ENCODE measurements around the gene EPB41L2.
A peak's percentile ranks its signal among the peaks of the same experiment; 100 is the strongest.

Gene EPB41L2

DNA sequence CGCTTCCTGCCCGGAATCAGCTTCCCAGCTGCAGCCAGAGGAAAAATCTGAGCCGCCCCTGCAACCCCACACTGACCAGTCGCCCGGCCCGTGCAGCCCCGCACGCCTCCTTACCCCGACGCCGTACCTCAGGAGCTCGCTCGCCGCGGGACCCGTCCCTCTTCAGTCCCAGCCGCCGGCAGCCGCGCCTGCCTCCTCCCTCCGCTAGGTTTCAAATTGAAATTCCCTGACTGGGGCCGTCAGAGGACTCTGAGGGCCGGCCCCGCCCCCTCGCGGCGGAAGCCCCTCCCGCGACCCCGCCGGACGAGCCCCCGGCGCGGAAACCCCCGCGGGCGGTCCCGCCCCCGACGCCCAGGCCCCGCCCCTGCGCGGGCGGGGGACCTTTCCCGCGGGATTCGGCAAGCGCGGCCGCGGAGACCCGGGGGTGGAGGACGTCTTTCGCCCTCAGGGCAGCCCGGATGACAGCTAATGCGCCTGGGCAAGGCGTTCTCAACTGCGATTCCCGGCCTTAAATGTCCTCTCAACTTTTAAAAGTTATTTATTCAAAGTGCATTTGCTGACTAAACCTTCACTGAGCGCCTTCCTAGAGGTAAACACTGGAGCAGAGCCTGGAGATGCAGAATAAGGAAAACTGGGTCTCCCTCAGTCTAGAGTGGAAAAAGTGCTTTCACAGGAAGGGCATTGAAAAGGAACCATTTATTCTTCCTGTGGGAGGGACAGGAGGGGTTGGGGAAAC is at the start of gene EPB41L2:
Gene EPB41L2, minus strand, starts transcription at position 218 of the 736 bp plus-strand sequence. CDS start 106,760 bp downstream, outside the sequence.
- peak; percentile 95 for DNase-seq (ENCODE audit: low spot score)
- TF ChIP-seq, protein P1, sequence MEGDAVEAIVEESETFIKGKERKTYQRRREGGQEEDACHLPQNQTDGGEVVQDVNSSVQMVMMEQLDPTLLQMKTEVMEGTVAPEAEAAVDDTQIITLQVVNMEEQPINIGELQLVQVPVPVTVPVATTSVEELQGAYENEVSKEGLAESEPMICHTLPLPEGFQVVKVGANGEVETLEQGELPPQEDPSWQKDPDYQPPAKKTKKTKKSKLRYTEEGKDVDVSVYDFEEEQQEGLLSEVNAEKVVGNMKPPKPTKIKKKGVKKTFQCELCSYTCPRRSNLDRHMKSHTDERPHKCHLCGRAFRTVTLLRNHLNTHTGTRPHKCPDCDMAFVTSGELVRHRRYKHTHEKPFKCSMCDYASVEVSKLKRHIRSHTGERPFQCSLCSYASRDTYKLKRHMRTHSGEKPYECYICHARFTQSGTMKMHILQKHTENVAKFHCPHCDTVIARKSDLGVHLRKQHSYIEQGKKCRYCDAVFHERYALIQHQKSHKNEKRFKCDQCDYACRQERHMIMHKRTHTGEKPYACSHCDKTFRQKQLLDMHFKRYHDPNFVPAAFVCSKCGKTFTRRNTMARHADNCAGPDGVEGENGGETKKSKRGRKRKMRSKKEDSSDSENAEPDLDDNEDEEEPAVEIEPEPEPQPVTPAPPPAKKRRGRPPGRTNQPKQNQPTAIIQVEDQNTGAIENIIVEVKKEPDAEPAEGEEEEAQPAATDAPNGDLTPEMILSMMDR (IDR thresholded peaks at IDR 0.05; ENCODE audit: extremely low read depth, missing control alignments): no peak

DNA sequence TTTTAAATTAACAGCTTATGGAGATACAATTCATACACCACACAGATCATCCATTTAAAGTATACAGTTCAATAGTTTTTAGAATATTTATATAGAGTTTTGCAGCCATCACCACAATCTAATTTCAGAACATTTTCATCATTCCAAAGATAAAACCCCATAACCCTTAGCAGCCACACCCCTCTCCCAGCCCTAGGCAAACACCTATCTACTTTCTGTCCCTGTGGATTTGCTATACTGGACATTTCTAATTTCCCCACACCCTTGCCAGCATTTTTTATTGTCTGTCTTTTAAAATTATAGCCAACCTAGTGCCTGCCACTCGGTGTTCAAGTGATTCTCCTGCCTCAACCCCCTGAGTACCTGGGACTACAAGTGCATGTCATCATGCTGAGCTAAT is 49.2 kb upstream of the EPB41L2 start:
- TF ChIP-seq, protein P1 (IDR thresholded peaks at IDR 0.05; ENCODE audit: extremely low read depth, missing control alignments): no peak
- no peak for DNase-seq (ENCODE audit: low spot score)

DNA sequence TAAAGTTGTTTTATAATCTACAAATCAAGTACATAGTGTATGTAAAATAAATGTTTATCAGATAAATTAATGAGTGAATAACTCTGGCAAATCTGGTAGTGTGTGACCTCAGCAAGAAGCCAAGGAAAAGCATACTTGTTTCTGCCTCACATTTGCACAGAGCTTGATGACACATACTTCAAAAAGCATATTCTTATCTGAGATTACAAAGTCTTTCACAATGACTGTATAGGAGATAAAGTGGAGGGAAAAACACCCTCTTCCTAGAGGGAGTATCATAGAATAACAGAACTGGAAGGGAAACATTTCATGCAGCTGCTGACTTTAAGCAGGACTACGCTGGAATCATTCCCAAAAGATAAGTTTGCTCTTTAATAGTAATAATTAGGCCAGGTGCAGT is 44.1 kb upstream of the EPB41L2 start:
- TF ChIP-seq, protein P1 (IDR thresholded peaks at IDR 0.05; ENCODE audit: extremely low read depth, missing control alignments): no peak
- DNase-seq (ENCODE audit: low spot score): no peak

DNA sequence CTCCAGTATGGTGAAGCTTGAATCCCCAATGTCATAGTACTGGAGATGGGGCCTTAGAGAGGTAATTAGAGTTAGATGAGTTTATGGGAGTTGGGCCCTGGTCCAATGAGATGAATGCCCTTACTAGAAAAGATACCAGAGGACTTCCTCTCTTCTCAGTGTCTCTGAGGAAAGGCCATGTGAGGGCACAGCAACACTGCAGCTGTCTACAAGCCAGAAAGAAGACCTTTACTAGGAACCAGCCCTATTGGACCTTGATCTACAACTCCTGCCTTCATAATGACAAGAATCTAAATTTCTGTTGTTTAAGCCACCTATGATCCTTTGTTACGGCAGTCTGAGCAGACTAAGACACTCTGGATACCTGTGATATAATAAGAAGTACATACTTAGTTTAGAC is 40.9 kb upstream of the EPB41L2 start:
- TF ChIP-seq, protein P1 (IDR thresholded peaks at IDR 0.05; ENCODE audit: extremely low read depth, missing control alignments): no peak
- no peak for DNase-seq (ENCODE audit: low spot score)

DNA sequence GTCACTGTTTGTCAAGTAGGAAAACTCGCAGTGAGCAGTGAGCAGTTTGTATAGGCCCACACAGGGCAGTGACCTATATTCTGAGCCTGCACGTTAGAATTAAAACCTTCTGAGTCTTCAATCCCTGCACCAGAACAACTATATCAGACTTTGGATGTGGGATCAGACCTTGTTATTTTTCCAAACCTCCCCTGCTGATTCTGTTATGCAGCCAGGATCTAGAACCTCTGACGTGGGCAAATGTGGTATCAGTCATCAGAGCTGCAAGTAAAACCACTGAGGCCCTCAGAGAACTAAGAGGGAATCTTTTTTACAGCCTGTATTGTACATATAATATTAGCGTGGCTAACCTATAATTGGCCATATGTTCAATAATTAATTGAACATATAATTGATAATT is 40.3 kb upstream of the EPB41L2 start:
- no peak for DNase-seq (ENCODE audit: low spot score)
- TF ChIP-seq, protein P1 (IDR thresholded peaks at IDR 0.05; ENCODE audit: extremely low read depth, missing control alignments): no peak

DNA sequence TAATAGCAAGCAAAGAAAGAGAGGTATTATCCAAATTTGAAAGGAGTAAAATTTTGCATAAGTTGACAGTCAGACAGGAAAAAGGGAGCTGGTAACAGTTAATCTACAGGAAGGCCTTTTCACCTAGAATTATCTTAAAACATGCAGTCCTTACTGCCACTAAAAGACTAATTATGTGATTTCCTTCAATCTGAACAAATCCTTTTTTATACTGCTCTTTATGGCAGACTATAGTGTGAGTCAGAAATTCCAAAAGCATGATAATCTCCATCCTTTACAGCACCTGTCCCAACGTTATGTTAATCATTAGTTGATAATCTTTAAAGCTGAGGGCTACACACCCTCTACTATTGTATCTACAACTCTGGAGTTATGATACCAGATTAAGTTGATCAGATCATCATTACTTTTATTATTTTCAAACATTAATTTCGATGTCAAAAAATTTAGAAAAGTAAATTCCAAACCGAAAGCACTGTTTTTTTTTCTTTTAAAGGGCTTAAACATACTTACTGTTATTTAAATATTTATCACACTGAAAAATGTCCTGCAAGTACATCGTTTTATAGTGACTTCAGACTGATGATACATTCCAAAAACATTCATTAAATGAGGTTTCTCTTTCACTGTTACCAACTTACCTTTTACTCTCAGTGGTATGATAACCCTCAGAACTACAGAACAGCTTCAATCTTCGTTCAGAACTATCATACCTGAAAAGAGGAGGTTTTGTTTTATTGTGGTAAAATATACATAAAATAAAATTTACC is 39.1 kb upstream of the EPB41L2 start:
- no peak for DNase-seq (ENCODE audit: low spot score)
- TF ChIP-seq, protein P1 (IDR thresholded peaks at IDR 0.05; ENCODE audit: extremely low read depth, missing control alignments): no peak

DNA sequence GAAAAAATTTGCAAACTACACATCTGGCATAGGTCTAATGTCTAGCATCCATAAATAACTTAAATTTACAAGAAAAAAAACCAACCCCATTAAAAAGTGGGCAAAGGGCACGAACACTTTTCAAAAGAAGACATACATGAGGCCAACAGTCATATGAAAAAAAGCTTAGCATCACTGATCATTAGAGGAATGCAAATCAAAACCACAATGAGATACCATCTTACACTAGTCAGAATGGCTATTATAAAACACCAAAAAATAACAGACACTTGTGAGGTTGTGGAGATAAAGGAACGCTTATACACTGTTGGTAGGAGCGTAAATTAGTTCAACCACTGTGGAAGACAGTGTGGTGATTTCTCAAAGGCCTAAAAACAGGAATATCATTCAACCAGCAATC is 33.7 kb upstream of the EPB41L2 start:
- TF ChIP-seq, protein P1 (IDR thresholded peaks at IDR 0.05; ENCODE audit: extremely low read depth, missing control alignments): no peak

More for the DNA sequence above, 33.7 kb upstream of the EPB41L2 start:
- no peak for DNase-seq (ENCODE audit: low spot score)

All from GM20000 (cell line).